ENCODE data around the gene PLA2G4E.

DNA sequence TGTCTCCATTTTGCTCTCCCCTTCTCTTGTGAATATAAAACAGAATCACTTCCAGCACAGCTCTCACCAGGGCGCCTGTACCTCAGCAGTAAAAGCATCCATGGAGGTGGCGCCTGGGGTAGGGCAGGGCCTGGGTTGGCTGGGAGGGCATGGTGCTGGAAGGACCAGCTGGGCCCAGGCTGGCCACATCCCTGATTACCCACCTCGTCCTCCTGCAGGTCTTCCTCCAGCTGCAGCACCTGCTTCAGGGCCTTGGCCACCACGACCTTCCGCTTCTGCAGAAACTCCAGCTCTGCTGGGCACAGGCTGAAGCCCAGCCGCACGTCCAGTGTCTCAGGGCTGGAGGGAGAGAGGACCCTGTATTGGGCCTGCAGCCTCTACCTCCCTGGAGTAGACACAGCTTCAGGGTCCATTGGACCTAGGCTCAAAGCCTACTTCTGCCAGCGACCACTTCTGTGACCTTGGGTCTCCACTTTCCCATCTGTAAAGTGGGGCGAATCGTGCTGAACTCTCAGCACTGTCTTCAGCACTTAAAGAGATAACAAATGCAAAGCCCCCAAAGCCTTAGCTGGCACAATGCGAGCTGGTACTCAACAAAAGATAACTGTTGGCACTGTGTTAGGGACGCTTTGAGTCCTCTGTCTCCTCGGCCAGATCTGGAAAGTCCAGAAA lies 23.8 kb downstream of the PLA2G4E start:
- TF ChIP-seq, protein P1, sequence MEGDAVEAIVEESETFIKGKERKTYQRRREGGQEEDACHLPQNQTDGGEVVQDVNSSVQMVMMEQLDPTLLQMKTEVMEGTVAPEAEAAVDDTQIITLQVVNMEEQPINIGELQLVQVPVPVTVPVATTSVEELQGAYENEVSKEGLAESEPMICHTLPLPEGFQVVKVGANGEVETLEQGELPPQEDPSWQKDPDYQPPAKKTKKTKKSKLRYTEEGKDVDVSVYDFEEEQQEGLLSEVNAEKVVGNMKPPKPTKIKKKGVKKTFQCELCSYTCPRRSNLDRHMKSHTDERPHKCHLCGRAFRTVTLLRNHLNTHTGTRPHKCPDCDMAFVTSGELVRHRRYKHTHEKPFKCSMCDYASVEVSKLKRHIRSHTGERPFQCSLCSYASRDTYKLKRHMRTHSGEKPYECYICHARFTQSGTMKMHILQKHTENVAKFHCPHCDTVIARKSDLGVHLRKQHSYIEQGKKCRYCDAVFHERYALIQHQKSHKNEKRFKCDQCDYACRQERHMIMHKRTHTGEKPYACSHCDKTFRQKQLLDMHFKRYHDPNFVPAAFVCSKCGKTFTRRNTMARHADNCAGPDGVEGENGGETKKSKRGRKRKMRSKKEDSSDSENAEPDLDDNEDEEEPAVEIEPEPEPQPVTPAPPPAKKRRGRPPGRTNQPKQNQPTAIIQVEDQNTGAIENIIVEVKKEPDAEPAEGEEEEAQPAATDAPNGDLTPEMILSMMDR (IDR thresholded peaks at IDR 0.05), result no peak
- TF ChIP-seq EP300 (IDR thresholded peaks at IDR 0.05) (no peak), POLR2A (IDR thresholded peaks at IDR 0.05; ENCODE audit: low read depth) (no peak), POLR2AphosphoS5 (IDR thresholded peaks at IDR 0.05) (no peak)

Measured in esophagus muscularis mucosa (tissue), 4 donors.